Thymus (tissue), 11 donors: ENCODE measurements around the gene NOL6. TPM values are rescaled to one million over a fixed set of nuclear protein-coding genes. Genes with fewer than 3 reads are reported as not detected.
A peak's percentile ranks its signal among the peaks of the same experiment; 100 is the strongest.
"Not testable (repeated sequence)": the region's sequence is repeated elsewhere in the genome, so short reads cannot be mapped to it uniquely, and the experiment has no call there.

Experiments used
- DNase-seq, 9 donors: peaks; one replicate each; pipeline ENCODE4 v3.0.0-alpha.2; 2013; ENCODE audit warnings: low spot score in 9 of 9, low read depth in 6 of 9, missing footprints in 1 of 9
- H3K27ac ChIP-seq, 2 donors: one replicate each; pipeline ENCODE4 v1.5.1; 2013; ENCODE audit warnings: control low read depth in 1 of 2, low read depth in 1 of 2, low read length in 1 of 2, mild to moderate bottlenecking in 1 of 2, moderate library complexity in 1 of 2
- H3K27me3 ChIP-seq, 2 donors: one replicate each; pipeline ENCODE4 v1.5.1; 2013; ENCODE audit warnings: low read length in 1 of 2; ENCODE audit not compliant: control insufficient read depth in 2 of 2, insufficient read depth in 1 of 2
- H3K36me3 ChIP-seq, 2 donors: one replicate each; pipeline ENCODE4 v1.5.1; 2013; ENCODE audit warnings: low read length in 1 of 2, mild to moderate bottlenecking in 1 of 2, moderate library complexity in 1 of 2; ENCODE audit not compliant: control insufficient read depth in 2 of 2, insufficient read depth in 2 of 2
- H3K4me1 ChIP-seq, 2 donors: one replicate each; pipeline ENCODE4 v1.5.1; 2013; ENCODE audit warnings: low read length in 2 of 2; ENCODE audit not compliant: control insufficient read depth in 2 of 2, insufficient read depth in 2 of 2
- H3K4me3 ChIP-seq, 2 donors: one replicate each; pipeline ENCODE4 v1.5.1; 2013; ENCODE audit warnings: low read length in 2 of 2, control low read depth in 1 of 2, mild to moderate bottlenecking in 1 of 2
- H3K9me3 ChIP-seq, 2 donors: one replicate each; pipeline ENCODE4 v1.5.1; 2013; ENCODE audit warnings: low read length in 1 of 2, mild to moderate bottlenecking in 1 of 2; ENCODE audit not compliant: control insufficient read depth in 2 of 2, insufficient read depth in 1 of 2
- WGBS: extraction: QIAGEN DNeasy Blood & Tissue Kit; methylation state at CpG from one replicate; pipeline ENCODE4 v1.1.7; 2013; 5-methylcytosine and 5-hydroxymethylcytosine counted together
- polyA plus RNA-seq: library from polyadenylated mRNA; stranded (reverse); fragments of 200-250 nt; gene quantifications from one replicate; pipeline ENCODE4 v1.2.3, GENCODE V29; 2013
- total RNA-seq: library from RNA; stranded (reverse); fragments of 120-200 nt; gene quantifications from one replicate; pipeline ENCODE4 v1.2.4, GENCODE V29; 2013
- donor health status: healthy.

Gene NOL6
- total and polyA plus RNA-seq, 2 donors = 12.0 to 29.5 TPM

DNA sequence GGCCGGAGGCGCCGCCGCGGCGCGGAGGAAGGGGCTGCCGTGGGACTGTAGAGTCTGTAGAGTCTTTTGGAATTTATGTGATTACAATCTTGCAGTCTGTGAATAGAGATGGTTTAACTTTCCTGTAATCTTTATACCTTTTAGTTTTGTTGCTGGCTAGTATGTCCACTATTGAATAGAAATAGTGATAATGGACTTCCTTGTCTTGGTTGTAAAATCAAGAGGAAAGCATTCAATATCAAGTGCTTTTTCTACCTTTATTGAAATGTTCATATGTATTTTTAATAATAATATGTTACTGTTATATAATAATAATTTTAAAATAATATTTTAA is 37.4 kb upstream of the NOL6 start:
- H3K4me1 ChIP-seq, H3K9me3 ChIP-seq, DNase-seq, H3K27me3 ChIP-seq, H3K36me3 ChIP-seq: not testable (repeated sequence)
- H3K4me3 ChIP-seq = peak overlapping the region; percentile 68 to 78
- H3K27ac ChIP-seq = peak overlapping the region in 1 of 2 donors; percentile 76
- WGBS = 2% methylated on average over 8 of the region's 8 CpGs

DNA sequence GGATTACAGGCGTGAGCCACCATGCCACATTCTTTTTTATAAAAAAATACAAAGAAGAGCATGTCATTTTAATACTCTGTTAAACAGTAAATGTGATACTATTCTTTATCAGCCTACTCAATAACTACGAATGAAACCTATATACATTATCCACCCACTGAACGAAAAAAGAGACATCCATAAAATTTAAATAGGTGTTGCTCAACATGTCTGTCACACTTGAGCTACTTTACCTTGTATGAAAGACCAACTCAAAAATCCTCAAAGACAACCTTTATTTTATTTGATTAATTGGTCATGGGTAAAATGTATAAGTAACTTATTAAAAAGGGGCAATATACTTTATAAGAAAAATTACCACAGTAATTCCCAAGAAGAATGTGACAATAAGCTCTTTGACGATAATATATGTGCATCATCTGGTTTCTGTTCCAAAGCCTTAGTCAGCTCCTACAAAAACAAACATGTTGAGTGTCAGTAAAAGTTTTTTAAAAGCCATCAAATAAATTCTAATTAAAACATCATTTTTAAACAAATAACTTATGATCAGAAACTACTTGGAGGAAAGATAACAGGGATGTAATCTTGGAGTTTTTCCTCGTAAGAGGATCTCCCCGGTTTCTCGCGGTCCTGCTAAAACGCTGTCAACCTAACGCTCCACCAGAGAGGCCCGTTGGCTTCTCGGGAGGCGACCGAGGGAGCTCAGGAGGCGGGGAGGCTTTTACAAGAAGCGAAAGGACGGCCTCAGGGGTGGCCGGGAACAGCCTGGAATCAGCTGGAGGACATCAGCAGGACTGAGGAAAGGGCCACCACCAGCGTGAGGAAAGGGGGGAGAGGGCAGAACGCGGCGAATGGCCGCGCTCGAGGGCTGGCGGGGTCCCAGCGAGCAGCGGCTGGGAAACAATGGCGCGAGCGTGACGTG is 36.8 kb upstream of the NOL6 start:
- no peaks in the 10 kb centered on the region for H3K36me3 ChIP-seq
- H3K4me3 ChIP-seq = peak overlapping the region; percentile 68 to 78
- no peaks in the 10 kb centered on the region for H3K4me1 ChIP-seq
- DNase-seq = peak; percentile 37 to 84 (median 51)
- H3K27ac ChIP-seq = peak overlapping the region; percentile 75 to 76
- H3K27me3 ChIP-seq = no peaks in the 10 kb centered on the region
- H3K9me3 ChIP-seq = no peaks in the 10 kb centered on the region
- 9% methylated on average over 32 of the region's 32 CpGs for WGBS

DNA sequence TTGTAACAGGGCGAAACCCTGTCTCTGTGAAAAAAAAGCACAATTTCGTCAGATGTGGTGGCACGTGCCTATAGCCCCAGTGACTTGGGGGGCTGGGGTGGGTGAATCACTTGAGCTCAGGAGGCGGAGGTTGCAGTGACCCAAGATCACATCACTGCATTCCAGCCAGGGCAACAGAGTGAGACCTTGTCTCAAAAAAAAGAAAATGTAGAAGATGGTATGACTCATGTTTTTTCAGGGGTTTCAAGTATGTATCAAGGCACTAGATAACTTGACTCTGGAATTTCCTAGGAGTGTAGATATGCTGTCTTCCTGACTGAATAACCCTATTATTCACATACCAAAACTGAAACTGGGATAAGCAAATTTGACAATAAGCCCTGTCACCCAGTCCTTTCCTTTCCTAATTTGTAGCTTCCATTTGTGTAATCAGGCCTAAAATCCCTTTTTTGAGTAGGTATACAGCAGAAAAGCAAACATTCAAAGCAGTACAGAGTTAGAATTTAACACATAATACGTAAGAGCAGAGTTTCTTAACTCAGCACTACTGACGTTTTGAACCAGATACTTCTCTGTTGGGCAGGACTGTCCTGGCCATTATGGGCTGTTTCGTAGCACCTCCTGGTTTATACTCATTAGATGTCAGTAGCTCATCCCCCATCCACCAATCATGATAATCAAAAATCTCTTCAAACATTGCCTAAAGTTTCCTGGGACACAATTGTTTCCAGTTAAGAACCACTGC is 33.1 kb upstream of the NOL6 start:
- Histone ChIP-seq H3K36me3 (no peaks in the 10 kb centered on the region), H3K9me3 (no peaks in the 10 kb centered on the region), H3K27me3 (no peaks in the 10 kb centered on the region), H3K4me3 (no peak overlapping the region), H3K4me1 (no peaks in the 10 kb centered on the region), H3K27ac (no peak overlapping the region)
- no peak for DNase-seq
- 87% methylated on average over 7 of the region's 7 CpGs for WGBS

DNA sequence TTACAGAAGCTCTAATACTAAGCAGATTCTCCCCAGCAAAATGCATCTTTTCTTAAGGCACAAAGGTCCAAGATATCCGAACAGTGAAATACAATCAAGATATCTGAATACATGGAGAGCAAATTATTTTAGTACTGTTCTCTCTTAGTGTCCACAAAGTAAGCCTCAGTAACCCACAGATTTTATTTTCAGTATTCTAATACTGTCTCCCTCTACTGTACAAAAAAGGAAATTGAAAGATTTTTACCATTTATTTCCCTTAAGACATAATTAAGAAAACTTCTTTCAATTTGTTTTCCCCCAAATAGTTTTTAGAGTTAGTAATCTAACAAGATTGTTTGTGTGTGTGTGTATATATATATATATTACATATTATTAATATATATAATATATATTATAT is 24.7 kb upstream of the NOL6 start:
- DNase-seq = peak in 1 of 9 donors; percentile 18
- H3K36me3 ChIP-seq = no peaks in the 10 kb centered on the region
- no peaks in the 10 kb centered on the region for H3K9me3 ChIP-seq
- H3K27me3 ChIP-seq = no peaks in the 10 kb centered on the region
- H3K4me3 ChIP-seq = no peak overlapping the region
- no peak overlapping the region for H3K27ac ChIP-seq
- no peaks in the 10 kb centered on the region for H3K4me1 ChIP-seq
- WGBS = 89% methylated on average over 1 of the region's 1 CpG

DNA sequence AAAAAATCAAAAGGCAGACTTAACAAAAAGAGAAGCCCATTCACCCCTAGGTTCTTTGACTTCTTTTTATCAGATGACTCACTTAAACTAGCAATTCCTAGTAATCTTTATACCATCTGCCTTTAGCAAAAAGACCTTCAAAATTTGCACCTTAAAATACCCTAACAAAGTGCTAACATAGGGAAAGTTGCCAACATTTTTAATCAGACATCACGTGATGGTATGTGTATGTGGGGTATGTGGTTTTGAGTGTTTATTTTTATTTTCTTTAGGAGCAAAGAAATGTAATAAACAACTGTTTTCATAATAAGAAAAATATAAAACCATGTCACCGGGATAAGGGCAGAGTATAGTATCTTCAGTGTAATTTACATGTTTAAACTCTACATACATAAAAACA is 20.1 kb upstream of the NOL6 start:
- not testable (repeated sequence) for H3K4me1 ChIP-seq, H3K9me3 ChIP-seq, H3K27ac ChIP-seq, DNase-seq, H3K27me3 ChIP-seq, H3K36me3 ChIP-seq, H3K4me3 ChIP-seq
- WGBS = 95% methylated on average over 2 of the region's 2 CpGs

DNA sequence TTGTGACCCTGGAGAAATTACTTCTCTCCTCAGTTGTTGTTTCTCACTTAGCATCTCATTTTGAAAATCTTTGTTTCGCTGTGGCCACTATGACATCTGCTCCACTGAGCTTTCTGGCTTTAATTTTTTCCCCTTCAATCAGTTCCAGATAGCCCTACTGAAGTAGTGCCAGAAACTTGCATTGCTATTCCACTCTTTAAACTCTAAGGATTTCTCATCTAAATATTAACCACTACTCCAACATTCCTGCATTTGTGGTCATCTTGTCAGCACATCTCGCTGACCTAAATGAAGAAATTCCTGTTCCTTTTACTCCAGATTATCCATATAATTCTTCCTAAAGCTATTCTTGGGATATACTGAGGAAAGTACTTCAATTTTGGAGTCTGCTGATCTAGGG is 15.3 kb upstream of the NOL6 start:
- no peak for DNase-seq
- no peak overlapping the region for H3K4me3 ChIP-seq
- H3K27me3 ChIP-seq = no peaks in the 10 kb centered on the region
- no peaks in the 10 kb centered on the region for H3K9me3 ChIP-seq
- 98% methylated on average over 2 of the region's 2 CpGs for WGBS
- no peak overlapping the region for H3K27ac ChIP-seq
- no peaks in the 10 kb centered on the region for H3K4me1 ChIP-seq
- H3K36me3 ChIP-seq = peaks cover 0 to 3% of the 10 kb centered on the region in 2 donors

DNA sequence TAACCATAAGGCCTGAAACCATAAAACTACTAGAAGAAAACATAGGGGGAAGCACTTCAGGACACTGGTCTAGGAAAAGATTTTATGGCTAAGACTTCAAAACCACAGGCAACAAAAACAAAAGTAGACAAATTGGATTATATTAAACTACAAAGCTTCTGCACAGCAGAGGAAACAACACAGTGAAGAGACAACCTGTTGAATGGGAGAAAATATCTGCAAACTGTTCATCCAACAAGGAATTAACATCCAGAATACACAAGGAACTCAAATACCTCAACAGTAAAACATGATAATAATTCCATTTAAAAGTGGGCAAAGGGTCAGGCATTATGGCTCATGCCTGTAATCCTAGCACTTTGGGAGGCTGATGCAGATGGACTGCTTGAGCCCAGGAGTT is 11.6 kb upstream of the NOL6 start:
- H3K4me3 ChIP-seq, H3K36me3 ChIP-seq, H3K4me1 ChIP-seq, H3K27ac ChIP-seq, H3K9me3 ChIP-seq, DNase-seq, H3K27me3 ChIP-seq: not testable (repeated sequence)

DNA sequence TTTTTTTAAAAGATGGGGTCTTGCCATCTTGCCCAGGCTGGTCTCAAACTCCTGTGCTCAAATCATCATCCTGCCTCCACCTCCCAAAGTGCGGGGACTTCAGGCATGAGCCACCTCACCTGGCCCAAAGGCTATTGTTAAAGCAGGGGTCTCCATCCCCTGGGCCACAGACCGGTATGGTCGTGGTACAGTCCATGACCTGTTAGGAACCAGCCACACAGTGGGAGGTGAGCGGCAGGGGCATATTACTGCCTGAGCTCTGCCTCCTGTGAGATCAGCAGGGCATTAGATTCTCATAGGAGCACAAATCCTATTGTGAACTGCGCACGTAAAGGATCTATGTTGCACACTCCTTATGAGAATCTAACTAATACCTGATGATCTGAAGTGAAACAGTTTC is 7.3 kb upstream of the NOL6 start:
- DNase-seq = no peak
- Histone ChIP-seq H3K9me3 (no peaks in the 10 kb centered on the region), H3K27ac (no peak overlapping the region), H3K36me3 (no peaks in the 10 kb centered on the region), H3K27me3 (no peaks in the 10 kb centered on the region), H3K4me1 (no peaks in the 10 kb centered on the region), H3K4me3 (no peak overlapping the region)
- WGBS = 98% methylated on average over 6 of the region's 6 CpGs

DNA sequence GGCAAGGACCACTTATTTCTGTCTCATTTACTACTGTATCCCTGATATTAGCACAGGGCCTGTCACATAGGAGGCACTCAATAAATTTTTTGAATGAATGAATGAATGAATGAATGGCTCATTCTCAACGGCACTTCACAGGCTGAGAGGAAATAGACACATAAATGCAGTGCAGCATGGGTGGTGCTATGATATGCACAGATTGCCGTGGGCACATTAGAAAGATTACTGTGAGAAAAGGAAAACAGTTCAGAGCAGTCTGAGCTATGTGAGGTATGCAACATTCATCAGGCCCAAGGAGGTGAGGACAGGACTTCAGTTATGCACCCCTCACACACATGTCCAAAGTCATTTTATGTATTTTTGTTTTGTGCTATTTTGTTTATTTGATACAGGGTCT is 6.4 kb upstream of the NOL6 start:
- Histone ChIP-seq H3K4me3 (no peak overlapping the region), H3K9me3 (no peaks in the 10 kb centered on the region), H3K27me3 (no peaks in the 10 kb centered on the region), H3K36me3 (no peaks in the 10 kb centered on the region), H3K27ac (no peak overlapping the region), H3K4me1 (no peaks in the 10 kb centered on the region)
- DNase-seq = no peak
- WGBS = 93% methylated on average over 2 of the region's 2 CpGs
